ENCODE results near the gene CD84. TPM values are rescaled to one million over a fixed set of nuclear protein-coding genes. Genes with fewer than 3 reads are reported as not detected.
A peak's percentile ranks its signal among the peaks of the same experiment; 100 is the strongest.
"Not testable (repeated sequence)": the region's sequence is repeated elsewhere in the genome, so short reads cannot be mapped to it uniquely, and the experiment has no call there.

The CD84 gene
- total RNA-seq, 1 experiment from 2014 or later = not detected

GRCh38 chr1:160520582-160520981 is 58.7 kb downstream of the CD84 start:
- BruUV-seq (replicated peaks) = no TSS peak
- H3K9me3 Mint-ChIP-seq (ENCODE audit: low read depth, unreplicated experiment) = peaks cover 2% of the 10 kb centered on the region
- H3K4me3 Mint-ChIP-seq (ENCODE audit: low read depth, unreplicated experiment) = peak overlapping the region; percentile 33
- CTCF ChIA-PET = no interaction called here
- peak overlapping the region; percentile 66 for H3K27ac Mint-ChIP-seq (ENCODE audit: unreplicated experiment)
- peaks cover 2% of the 10 kb centered on the region for H3K27me3 Mint-ChIP-seq (ENCODE audit: unreplicated experiment)
- H3K4me1 Mint-ChIP-seq (ENCODE audit: low read depth, unreplicated experiment) = peaks cover 34% of the 10 kb centered on the region
- H3K36me3 Mint-ChIP-seq (ENCODE audit: insufficient read depth, unreplicated experiment) = no peaks in the 10 kb centered on the region
- intact Hi-C loops (cut with micrococcal nuclease; ENCODE audit: unreplicated experiment) = loop anchor here (1.0 kb wide), 1 partner anchor 22 kb away; no protein-coding TSS in a partner anchor
- DNase-seq = no peak
- TF ChIP-seq, protein P1, sequence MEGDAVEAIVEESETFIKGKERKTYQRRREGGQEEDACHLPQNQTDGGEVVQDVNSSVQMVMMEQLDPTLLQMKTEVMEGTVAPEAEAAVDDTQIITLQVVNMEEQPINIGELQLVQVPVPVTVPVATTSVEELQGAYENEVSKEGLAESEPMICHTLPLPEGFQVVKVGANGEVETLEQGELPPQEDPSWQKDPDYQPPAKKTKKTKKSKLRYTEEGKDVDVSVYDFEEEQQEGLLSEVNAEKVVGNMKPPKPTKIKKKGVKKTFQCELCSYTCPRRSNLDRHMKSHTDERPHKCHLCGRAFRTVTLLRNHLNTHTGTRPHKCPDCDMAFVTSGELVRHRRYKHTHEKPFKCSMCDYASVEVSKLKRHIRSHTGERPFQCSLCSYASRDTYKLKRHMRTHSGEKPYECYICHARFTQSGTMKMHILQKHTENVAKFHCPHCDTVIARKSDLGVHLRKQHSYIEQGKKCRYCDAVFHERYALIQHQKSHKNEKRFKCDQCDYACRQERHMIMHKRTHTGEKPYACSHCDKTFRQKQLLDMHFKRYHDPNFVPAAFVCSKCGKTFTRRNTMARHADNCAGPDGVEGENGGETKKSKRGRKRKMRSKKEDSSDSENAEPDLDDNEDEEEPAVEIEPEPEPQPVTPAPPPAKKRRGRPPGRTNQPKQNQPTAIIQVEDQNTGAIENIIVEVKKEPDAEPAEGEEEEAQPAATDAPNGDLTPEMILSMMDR (IDR thresholded peaks at IDR 0.05; ENCODE audit: unreplicated experiment) = no peak

- H3K27ac Mint-ChIP-seq (ENCODE audit: unreplicated experiment) = peak overlapping the region; percentile 66
Measured at GRCh38 chr1:160519642-160520435, 59.5 kb downstream of the CD84 start.

DNA sequence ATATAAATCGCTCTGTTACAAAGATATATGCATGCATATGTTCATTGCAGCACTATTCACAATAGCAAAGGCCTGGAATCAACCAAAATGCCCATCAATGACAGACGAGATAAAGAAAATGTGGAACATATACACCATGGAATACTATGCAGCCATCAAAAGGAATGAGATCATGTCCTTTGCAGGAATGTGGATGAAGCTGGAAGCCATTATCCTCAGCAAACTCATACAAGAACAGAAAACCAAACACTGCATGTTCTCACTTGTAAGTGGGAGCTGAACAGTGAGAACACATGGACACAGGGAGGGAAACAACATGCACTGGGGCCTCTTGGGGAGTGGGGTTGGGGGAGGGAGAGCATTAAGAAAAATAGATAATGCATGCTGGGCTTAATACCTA is 61.8 kb downstream of the CD84 start:
- DNase-seq; H3K36me3 Mint-ChIP-seq (ENCODE audit: insufficient read depth, unreplicated experiment); CTCF ChIA-PET; H3K4me3 Mint-ChIP-seq (ENCODE audit: low read depth, unreplicated experiment); H3K27ac Mint-ChIP-seq (ENCODE audit: unreplicated experiment); intact Hi-C loops (cut with micrococcal nuclease; ENCODE audit: unreplicated experiment); BruUV-seq (replicated peaks); H3K9me3 Mint-ChIP-seq (ENCODE audit: low read depth, unreplicated experiment): not testable (repeated sequence)
- Mint-ChIP-seq H3K4me1 (ENCODE audit: low read depth, unreplicated experiment) (peaks cover 27% of the 10 kb centered on the region), H3K27me3 (ENCODE audit: unreplicated experiment) (peaks cover 33% of the 10 kb centered on the region)

More at GRCh38 chr1:160519642-160520435, 59.5 kb downstream of the CD84 start:
- no TSS peak for BruUV-seq (replicated peaks)
- H3K4me1 Mint-ChIP-seq (ENCODE audit: low read depth, unreplicated experiment) = peaks cover 34% of the 10 kb centered on the region
- intact Hi-C loops (cut with micrococcal nuclease; ENCODE audit: unreplicated experiment) = loop anchor here (1.0 kb wide), 1 partner anchor 22 kb away; no protein-coding TSS in a partner anchor
- TF ChIP-seq, protein P1 (IDR thresholded peaks at IDR 0.05; ENCODE audit: unreplicated experiment) = peak; percentile 41
- peak overlapping the region; percentile 33 for H3K4me3 Mint-ChIP-seq (ENCODE audit: low read depth, unreplicated experiment)
- H3K36me3 Mint-ChIP-seq (ENCODE audit: insufficient read depth, unreplicated experiment) = no peaks in the 10 kb centered on the region
- no peaks in the 10 kb centered on the region for H3K9me3 Mint-ChIP-seq (ENCODE audit: low read depth, unreplicated experiment)
- CTCF ChIA-PET = no interaction called here
- H3K27me3 Mint-ChIP-seq (ENCODE audit: unreplicated experiment) = peaks cover 10% of the 10 kb centered on the region
- DNase-seq = no peak

DNA sequence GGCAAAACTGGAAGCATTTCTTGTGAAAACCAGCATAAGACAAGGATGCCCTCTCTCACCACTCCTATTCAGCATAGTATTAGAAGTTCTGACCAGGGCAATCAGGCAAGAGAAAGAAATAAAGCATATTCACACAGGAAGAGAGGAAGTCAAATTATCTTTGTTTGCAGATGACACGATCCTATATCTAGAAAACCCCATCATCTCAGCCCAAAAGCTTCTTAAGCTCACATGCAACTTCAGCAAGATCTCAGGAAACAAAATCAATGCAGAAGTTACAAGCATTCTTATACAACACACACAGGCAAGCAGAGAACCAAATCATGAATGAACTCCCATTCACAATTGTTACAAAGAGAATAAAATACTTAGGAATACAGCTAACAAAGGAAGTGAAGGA is 63.4 kb downstream of the CD84 start:
- intact Hi-C loops (cut with micrococcal nuclease; ENCODE audit: unreplicated experiment); CTCF ChIA-PET; BruUV-seq (replicated peaks): not testable (repeated sequence)

DNA sequence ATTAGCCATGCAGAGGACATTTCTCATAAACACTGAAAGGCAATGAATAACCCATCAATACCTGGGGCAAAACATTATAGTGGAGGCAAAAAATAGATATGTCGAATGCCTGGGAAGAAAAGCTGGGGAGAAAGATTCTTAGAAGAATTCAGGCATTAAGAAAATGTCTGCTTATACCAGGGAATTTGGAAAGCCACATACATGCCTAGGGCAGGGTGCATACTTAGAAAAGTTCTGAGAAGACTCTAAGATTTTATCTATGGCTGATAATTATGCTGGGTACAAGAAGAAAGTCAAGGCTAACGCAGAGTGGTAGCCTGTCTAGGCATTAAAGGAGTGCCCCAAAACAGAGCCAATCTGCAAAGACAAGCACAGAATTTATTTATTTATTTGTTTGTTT is 74.6 kb downstream of the CD84 start:
- no TSS peak for BruUV-seq (replicated peaks)
- H3K4me3 Mint-ChIP-seq (ENCODE audit: low read depth, unreplicated experiment) = no peak overlapping the region
- intact Hi-C loops (cut with micrococcal nuclease; ENCODE audit: unreplicated experiment) = no loop called here

More for the DNA sequence above, 63.4 kb downstream of the CD84 start:
- H3K36me3 Mint-ChIP-seq (ENCODE audit: insufficient read depth, unreplicated experiment); H3K27ac Mint-ChIP-seq (ENCODE audit: unreplicated experiment); H3K4me3 Mint-ChIP-seq (ENCODE audit: low read depth, unreplicated experiment); DNase-seq; H3K9me3 Mint-ChIP-seq (ENCODE audit: low read depth, unreplicated experiment): not testable (repeated sequence)
- Mint-ChIP-seq H3K27me3 (ENCODE audit: unreplicated experiment) (peaks cover 35% of the 10 kb centered on the region), H3K4me1 (ENCODE audit: low read depth, unreplicated experiment) (peaks cover 14% of the 10 kb centered on the region)

More for the DNA sequence above, 74.6 kb downstream of the CD84 start:
- Mint-ChIP-seq H3K36me3 (ENCODE audit: insufficient read depth, unreplicated experiment) (no peaks in the 10 kb centered on the region), H3K27ac (ENCODE audit: unreplicated experiment) (no peak overlapping the region), H3K9me3 (ENCODE audit: low read depth, unreplicated experiment) (peaks cover 10% of the 10 kb centered on the region), H3K27me3 (ENCODE audit: unreplicated experiment) (peaks cover 54% of the 10 kb centered on the region), H3K4me1 (ENCODE audit: low read depth, unreplicated experiment) (no peaks in the 10 kb centered on the region)
- TF ChIP-seq, protein P1 (IDR thresholded peaks at IDR 0.05; ENCODE audit: unreplicated experiment) = no peak
- DNase-seq = no peak
- CTCF ChIA-PET = no interaction called here
